ENCODE results near the gene MTERF4. TPM values are rescaled to one million over a fixed set of nuclear protein-coding genes. Genes with fewer than 3 reads are reported as not detected.
"Not testable (repeated sequence)": the region's sequence is repeated elsewhere in the genome, so short reads cannot be mapped to it uniquely, and the experiment has no call there.

Gene MTERF4
- polyA plus RNA-seq, 1 experiment: 30.9 TPM

- no peak for TF ChIP-seq CTCF (IDR thresholded peaks at IDR 0.05; ENCODE audit: low read depth, low read length)
- Histone ChIP-seq H3K4me3 (ENCODE audit: low read depth, low read length) (no peak overlapping the region), H3K9me3 (ENCODE audit: control insufficient read depth, insufficient read depth, low read length) (no peaks in the 10 kb centered on the region), H3K27ac (ENCODE audit: low read depth, low read length) (no peak overlapping the region), H3K27me3 (ENCODE audit: control insufficient read depth, insufficient read depth, low read length) (no peaks in the 10 kb centered on the region)
- no peak for DNase-seq (ENCODE audit: low read depth, low spot score)
- POLR2A ChIA-PET: no interaction called here
- CTCF ChIA-PET: no interaction called here
These were observed 6.5 kb upstream of the MTERF4 start for GRCh38 chr2:241108271-241109209.

- CTCF ChIA-PET: no interaction called here
- Histone ChIP-seq H3K9me3 (ENCODE audit: control insufficient read depth, insufficient read depth, low read length) (no peaks in the 10 kb centered on the region), H3K27me3 (ENCODE audit: control insufficient read depth, insufficient read depth, low read length) (no peaks in the 10 kb centered on the region), H3K4me3 (ENCODE audit: low read depth, low read length) (no peak overlapping the region), H3K27ac (ENCODE audit: low read depth, low read length) (no peak overlapping the region)
- DNase-seq (ENCODE audit: low read depth, low spot score): no peak
- no peak for TF ChIP-seq CTCF (IDR thresholded peaks at IDR 0.05; ENCODE audit: low read depth, low read length)
- POLR2A ChIA-PET: no interaction called here
These were observed 5.1 kb upstream of the MTERF4 start for GRCh38 chr2:241107031-241107783.

GRCh38 chr2:241105641-241106040 is 3.6 kb upstream of the MTERF4 start:
- CTCF ChIA-PET: no interaction called here
- Histone ChIP-seq H3K27me3 (ENCODE audit: control insufficient read depth, insufficient read depth, low read length) (no peaks in the 10 kb centered on the region), H3K9me3 (ENCODE audit: control insufficient read depth, insufficient read depth, low read length) (no peaks in the 10 kb centered on the region), H3K27ac (ENCODE audit: low read depth, low read length) (no peak overlapping the region), H3K4me3 (ENCODE audit: low read depth, low read length) (no peak overlapping the region)
- DNase-seq (ENCODE audit: low read depth, low spot score): no peak
- TF ChIP-seq CTCF (IDR thresholded peaks at IDR 0.05; ENCODE audit: low read depth, low read length): no peak
- POLR2A ChIA-PET: no interaction called here

- DNase-seq (ENCODE audit: low read depth, low spot score); POLR2A ChIA-PET; H3K27me3 ChIP-seq (ENCODE audit: control insufficient read depth, insufficient read depth, low read length); H3K4me3 ChIP-seq (ENCODE audit: low read depth, low read length); H3K9me3 ChIP-seq (ENCODE audit: control insufficient read depth, insufficient read depth, low read length); H3K27ac ChIP-seq (ENCODE audit: low read depth, low read length): not testable (repeated sequence)
- CTCF ChIA-PET: interaction anchor here (1.2 kb wide), 1 partner anchor 264 kb away, joined by 3 read pairs; no protein-coding TSS in a partner anchor
These were observed 2.5 kb upstream of the MTERF4 start for GRCh38 chr2:241104611-241105010.

- H3K27ac ChIP-seq (ENCODE audit: low read depth, low read length): no peak overlapping the region
- no peak for DNase-seq (ENCODE audit: low read depth, low spot score)
- H3K9me3 ChIP-seq (ENCODE audit: control insufficient read depth, insufficient read depth, low read length): no peaks in the 10 kb centered on the region
- CTCF ChIA-PET: interaction anchor here (1.5 kb wide), 1 partner anchor 188 kb away, joined by 3 read pairs; no protein-coding TSS in a partner anchor
- POLR2A ChIA-PET: no interaction called here
- TF ChIP-seq CTCF (IDR thresholded peaks at IDR 0.05; ENCODE audit: low read depth, low read length): no peak
- H3K4me3 ChIP-seq (ENCODE audit: low read depth, low read length): peak overlapping the region; percentile 83
- no peaks in the 10 kb centered on the region for H3K27me3 ChIP-seq (ENCODE audit: control insufficient read depth, insufficient read depth, low read length)
These were observed 1.1 kb upstream of the MTERF4 start for GRCh38 chr2:241103176-241103595.
